Natural killer cell (primary cell): ENCODE data around the gene GALNT13. TPM values are rescaled to one million over a fixed set of nuclear protein-coding genes. Genes with fewer than 3 reads are reported as not detected.

Experiments
- ATAC-seq, 3 donors: fragments of 150-1000 bp in 2 of 3; fragments of 200-7000 bp in 1 of 3; cut with Tn5 transposase; 1 replicate in 1 of 3; 2 replicates in 2 of 3; pipeline ENCODE4 v1.10.0; 2021; ENCODE audit warnings: mild to moderate bottlenecking in 2 of 3, moderate library complexity in 2 of 3
- DNase-seq, 2 donors: peaks; one replicate each; pipeline versions ENCODE4 v3.0.0 to v3.0.0-alpha.2; 2013 to 2021; ENCODE audit warnings: mixed read lengths in 1 of 2
- H3K27ac ChIP-seq: one replicate; pipeline ENCODE4 v1.5.1; 2013; ENCODE audit warnings: mild to moderate bottlenecking, low read length
- H3K27me3 ChIP-seq: one replicate; pipeline ENCODE4 v1.6.1; 2013; ENCODE audit warnings: low read length; ENCODE audit not compliant: control insufficient read depth, insufficient read depth
- H3K36me3 ChIP-seq: one replicate; pipeline ENCODE4 v1.6.1; 2013; ENCODE audit warnings: low read length; ENCODE audit not compliant: control insufficient read depth, insufficient read depth
- H3K4me1 ChIP-seq: one replicate; pipeline ENCODE4 v1.6.1; 2013; ENCODE audit warnings: low read length; ENCODE audit not compliant: control insufficient read depth, insufficient read depth
- H3K4me3 ChIP-seq: one replicate; pipeline ENCODE4 v1.5.1; 2013; ENCODE audit warnings: low read length
- H3K9me3 ChIP-seq: one replicate; pipeline ENCODE4 v1.6.1; 2013; ENCODE audit warnings: low read length; ENCODE audit not compliant: control insufficient read depth, insufficient read depth
- H3K27ac Mint-ChIP-seq, 2 donors: one replicate each; pipeline ENCODE4 v1.8.0; 2022; ENCODE audit warnings: mild to moderate bottlenecking in 2 of 2, mixed read lengths in 2 of 2, moderate library complexity in 1 of 2
- H3K27me3 Mint-ChIP-seq, 2 donors: one replicate each; pipeline ENCODE4 v1.8.0; 2022; ENCODE audit warnings: low read depth in 2 of 2, mixed read lengths in 2 of 2
- H3K36me3 Mint-ChIP-seq: one replicate; pipeline ENCODE4 v1.8.0; 2022; ENCODE audit warnings: mixed read lengths
- H3K4me1 Mint-ChIP-seq, 2 donors: one replicate each; pipeline ENCODE4 v1.8.0; 2022; ENCODE audit warnings: mixed read lengths in 2 of 2
- H3K4me3 Mint-ChIP-seq: one replicate; pipeline ENCODE4 v1.8.0; 2022; ENCODE audit warnings: mild to moderate bottlenecking, moderate library complexity, mixed read lengths
- H3K9me3 Mint-ChIP-seq, 2 donors: one replicate each; pipeline ENCODE4 v1.8.0; 2022; ENCODE audit warnings: mixed read lengths in 2 of 2
- WGBS: methylation state at CpG from one replicate; pipeline ENCODE4 v1.1.7; 2013; ENCODE audit warnings: missing lambda C conversion rate; ENCODE audit not compliant: insufficient coverage; 5-methylcytosine and 5-hydroxymethylcytosine counted together
- intact Hi-C: fragments of 100-400 bp; cut with micrococcal nuclease; formaldehyde crosslinking; loops from one replicate; pipeline ENCODE4 v1.14.2; 2022
- total RNA-seq, 4 donors: library from RNA; stranded (reverse); fragments of 120-200 nt in 1 of 4; gene quantifications; one replicate each; pipeline versions ENCODE4 v1.2.3 to v1.2.4, GENCODE V29; 2013 to 2022
- TF ChIP-seq, protein P1 (sequence below): fragments of 200-600 bp; IDR thresholded peaks from one replicate; pipeline ENCODE4 v1.8.0; 2022; ENCODE audit warnings: antibody characterized with exemption

The GALNT13 gene
- total RNA-seq, 3 donors from 2014 or later (not counting 1 experiment from before 2014, with no cell fraction given): not detected

GRCh38 chr2:154247503-154247902, 375.8 kb downstream of the GALNT13 start:
- DNase-seq (no peak), ATAC-seq (no peak)
- TF ChIP-seq, protein P1, sequence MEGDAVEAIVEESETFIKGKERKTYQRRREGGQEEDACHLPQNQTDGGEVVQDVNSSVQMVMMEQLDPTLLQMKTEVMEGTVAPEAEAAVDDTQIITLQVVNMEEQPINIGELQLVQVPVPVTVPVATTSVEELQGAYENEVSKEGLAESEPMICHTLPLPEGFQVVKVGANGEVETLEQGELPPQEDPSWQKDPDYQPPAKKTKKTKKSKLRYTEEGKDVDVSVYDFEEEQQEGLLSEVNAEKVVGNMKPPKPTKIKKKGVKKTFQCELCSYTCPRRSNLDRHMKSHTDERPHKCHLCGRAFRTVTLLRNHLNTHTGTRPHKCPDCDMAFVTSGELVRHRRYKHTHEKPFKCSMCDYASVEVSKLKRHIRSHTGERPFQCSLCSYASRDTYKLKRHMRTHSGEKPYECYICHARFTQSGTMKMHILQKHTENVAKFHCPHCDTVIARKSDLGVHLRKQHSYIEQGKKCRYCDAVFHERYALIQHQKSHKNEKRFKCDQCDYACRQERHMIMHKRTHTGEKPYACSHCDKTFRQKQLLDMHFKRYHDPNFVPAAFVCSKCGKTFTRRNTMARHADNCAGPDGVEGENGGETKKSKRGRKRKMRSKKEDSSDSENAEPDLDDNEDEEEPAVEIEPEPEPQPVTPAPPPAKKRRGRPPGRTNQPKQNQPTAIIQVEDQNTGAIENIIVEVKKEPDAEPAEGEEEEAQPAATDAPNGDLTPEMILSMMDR: no peak
- H3K36me3 ChIP-seq: no peaks in the 10 kb centered on the region
- no peaks in the 10 kb centered on the region for H3K27me3 ChIP-seq
- Mint-ChIP-seq H3K27ac (no peak overlapping the region), H3K27me3 (no peaks in the 10 kb centered on the region), H3K9me3 (peaks cover 0 to 1% of the 10 kb centered on the region in 2 donors), H3K4me1 (no peaks in the 10 kb centered on the region), H3K36me3 (no peaks in the 10 kb centered on the region), H3K4me3 (no peak overlapping the region)
- intact Hi-C loops: no loop called here
- no peak overlapping the region for H3K27ac ChIP-seq
- H3K4me3 ChIP-seq: no peak overlapping the region
- no peaks in the 10 kb centered on the region for H3K9me3 ChIP-seq
- WGBS: 21% methylated on average over 3 of the region's 3 CpGs
- H3K4me1 ChIP-seq: no peaks in the 10 kb centered on the region

DNA sequence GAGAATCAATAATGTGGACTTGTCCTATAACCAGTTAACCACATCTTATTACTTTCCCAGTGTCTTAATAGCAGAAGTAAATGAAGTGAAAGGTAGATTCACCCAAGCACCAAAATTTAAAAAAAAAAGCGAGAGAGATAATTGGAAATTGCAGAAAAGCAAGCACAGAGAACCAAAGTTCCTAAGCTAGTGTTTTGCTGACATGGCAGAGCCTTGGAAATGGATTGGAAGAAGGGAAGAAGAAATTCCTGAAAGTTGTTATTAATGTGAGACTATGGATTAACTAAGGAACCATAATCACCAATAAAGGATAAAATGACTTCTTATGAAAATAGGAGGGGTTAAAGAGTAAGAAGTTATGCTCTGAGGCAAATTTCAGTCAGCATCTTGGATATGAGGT, 384.4 kb downstream of the GALNT13 start:
- Histone ChIP-seq H3K27me3 (no peaks in the 10 kb centered on the region), H3K27ac (no peak overlapping the region), H3K36me3 (no peaks in the 10 kb centered on the region), H3K4me3 (no peak overlapping the region), H3K4me1 (no peaks in the 10 kb centered on the region), H3K9me3 (no peaks in the 10 kb centered on the region)
- Mint-ChIP-seq H3K4me1 (no peaks in the 10 kb centered on the region), H3K27me3 (no peaks in the 10 kb centered on the region), H3K36me3 (no peaks in the 10 kb centered on the region), H3K4me3 (no peak overlapping the region), H3K27ac (no peak overlapping the region), H3K9me3 (peaks cover 17 to 30% of the 10 kb centered on the region in 2 donors)
- TF ChIP-seq, protein P1: no peak
- intact Hi-C loops: no loop called here
- WGBS: 50% methylated on average over 1 of the region's 1 CpG
- ATAC-seq (no peak), DNase-seq (no peak)

DNA sequence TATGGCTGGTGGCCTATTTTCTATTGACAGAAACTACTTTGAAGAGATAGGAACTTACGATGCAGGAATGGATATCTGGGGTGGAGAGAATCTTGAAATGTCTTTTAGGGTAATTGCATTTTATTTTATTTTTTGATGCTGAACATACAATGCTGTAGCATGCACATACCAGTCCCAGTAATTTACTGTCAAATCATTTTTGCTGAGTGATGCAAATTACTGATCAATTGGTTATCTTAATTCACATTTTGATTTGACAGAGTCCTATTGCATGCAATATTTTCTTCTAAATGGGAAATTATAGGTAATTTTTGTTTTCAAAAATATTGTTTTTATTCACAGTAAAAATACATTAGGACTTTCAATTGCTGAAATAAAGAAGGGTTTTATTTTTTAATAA, 387.3 kb downstream of the GALNT13 start:
- 86% methylated on average over 1 of the region's 1 CpG for WGBS
- intact Hi-C loops: no loop called here
- no peak overlapping the region for H3K27ac ChIP-seq

More for the DNA sequence above, 387.3 kb downstream of the GALNT13 start:
- H3K4me1 Mint-ChIP-seq: no peaks in the 10 kb centered on the region
- peaks cover 14 to 23% of the 10 kb centered on the region in 2 donors for H3K9me3 Mint-ChIP-seq
- no peak overlapping the region for H3K27ac Mint-ChIP-seq
- Histone ChIP-seq H3K36me3 (no peaks in the 10 kb centered on the region), H3K27me3 (no peaks in the 10 kb centered on the region), H3K9me3 (peaks cover 3% of the 10 kb centered on the region), H3K4me1 (no peaks in the 10 kb centered on the region), H3K4me3 (no peak overlapping the region)
- H3K27me3 Mint-ChIP-seq: no peaks in the 10 kb centered on the region
- no peak for DNase-seq
- H3K36me3 Mint-ChIP-seq: no peaks in the 10 kb centered on the region
- no peak overlapping the region for H3K4me3 Mint-ChIP-seq
- TF ChIP-seq, protein P1: no peak
- ATAC-seq: no peak
